K562 (cell line): ENCODE measurements around the gene DOCK7. TPM values are rescaled to one million over a fixed set of nuclear protein-coding genes. Genes with fewer than 3 reads are reported as not detected.

ENCODE experiments used
- CBX1 ChIP-seq: sonication (generic); IDR thresholded peaks from 2 replicates; pipeline ENCODE4 v1.6.1; 2016; ENCODE audit warnings: antibody characterized with exemption, low read depth, mild to moderate bottlenecking
- CBX8 ChIP-seq: fragments of 200-600 bp; sonication (generic); IDR thresholded peaks from 2 replicates; pipeline ENCODE4 v1.6.1; 2012; ENCODE audit warnings: borderline replicate concordance, mixed run types, low read depth, mild to moderate bottlenecking, moderate library complexity, mixed read lengths, low read length, control low read depth, inconsistent platforms; ENCODE audit not compliant: poor library complexity, severe bottlenecking; ENCODE audit errors: extremely low read depth
- CHD7 ChIP-seq: fragments of 200-600 bp; sonication (generic); IDR thresholded peaks from one replicate; pipeline ENCODE4 v1.6.1; 2012; ENCODE audit warnings: mild to moderate bottlenecking, low read depth, low read length, inconsistent platforms
- ESRRA ChIP-seq: fragments of 450-650 bp; IDR thresholded peaks from 2 replicates; pipeline ENCODE4 v1.6.1; 2014; ENCODE audit warnings: low read depth, mild to moderate bottlenecking, moderate library complexity, borderline replicate concordance
- MEF2A ChIP-seq: IDR thresholded peaks from 2 replicates; pipeline ENCODE4 v1.6.1; 2011; ENCODE audit warnings: low read depth, mild to moderate bottlenecking, low read length, moderate library complexity; ENCODE audit not compliant: control insufficient read depth
- MTA1 ChIP-seq: fragments of 450-650 bp; IDR thresholded peaks from 2 replicates; pipeline ENCODE4 v1.6.1; 2017; ENCODE audit warnings: borderline replicate concordance
- NFIC ChIP-seq: fragments of 450-650 bp; IDR thresholded peaks from 2 replicates; pipeline ENCODE4 v1.6.1; 2017; ENCODE audit warnings: mild to moderate bottlenecking, inconsistent platforms
- NR2C2 ChIP-seq, 2 experiments: fragments of 200-800 bp in 1 of 2; sonication (Bioruptor generic) in 1 of 2; sonication (generic) in 1 of 2; formaldehyde crosslinking in 1 of 2; IDR thresholded peaks; 2 replicates each; pipeline versions ENCODE4 v1.6.1 to v1.8.0; 2016 to 2022; ENCODE audit warnings: mild to moderate bottlenecking in 1 of 2, missing compliant biosample characterization in 1 of 2, missing genetic modification characterization in 1 of 2, missing genetic modification reagents in 1 of 2
- RREB1 ChIP-seq: fragments of 250-450 bp; sonication (Bioruptor Pico); IDR thresholded peaks from 2 replicates; pipeline ENCODE4 v1.4.0; 2020
- SUPT5H ChIP-seq: fragments of 450-650 bp; IDR thresholded peaks from 2 replicates; pipeline ENCODE4 v1.6.1; 2016
- polyA plus RNA-seq, 8 experiments: library from polyadenylated mRNA; depleted of rRNA in 4 of 8; stranded (reverse) in 5 of 8; unstranded in 3 of 8; fragments of >200 nt; fragmentation: Nextera tagmentation in 2 of 8; fragmentation: Illumina TruSeq in 1 of 8; extraction: Ambion mirVana in 2 of 8; extraction: Trizol in 1 of 8; gene quantifications; 2 replicates each; pipeline versions ENCODE4 v1.2.1 to v1.2.3, GENCODE V29; 2011 to 2014; ENCODE audit warnings: inconsistent platforms in 1 of 8, missing spikeins in 1 of 8
- total RNA-seq, 7 experiments: library from RNA; depleted of rRNA in 6 of 7; stranded (reverse); fragments of >200 nt in 6 of 7; fragmentation: Illumina TruSeq in 2 of 7; extraction: Trizol in 2 of 7; gene quantifications; 2 replicates each; pipeline versions ENCODE4 v1.2.1 to v1.2.3, GENCODE V29; 2011 to 2021; ENCODE audit warnings: low replicate concordance in 1 of 7

The DOCK7 gene
- total and polyA plus RNA-seq, 9 of the 15 experiments (the other 6 are each of a cell fraction or from before 2014, with no cell fraction given) = 4.9 to 35.1 (median 12.6) TPM

GRCh38 chr1:62436039-62436465, 252.1 kb downstream of the DOCK7 start (continued):
- no peak for TF ChIP-seq NR2C2 (CRISPR knock-in tag; IDR thresholded peaks at IDR 0.05)
- peak; percentile 61; the same call in 1 of the 2 replicates for TF ChIP-seq NR2C2 (tag; IDR thresholded peaks at IDR 0.05)
- TF ChIP-seq SUPT5H = peak; percentile 94
- no peak for TF ChIP-seq MEF2A
- TF ChIP-seq RREB1 (CRISPR knock-in tag) = no peak; the same call in 1 of the 2 replicates
- peak; percentile 72; the same call in 1 of the 2 replicates for TF ChIP-seq CBX1
- peak; percentile 18; the same call in 1 of the 2 replicates for TF ChIP-seq ESRRA
- peak; percentile 74 for TF ChIP-seq NFIC
- TF ChIP-seq CBX8 = no peak
- no peak for TF ChIP-seq MTA1
- TF ChIP-seq CHD7 = no peak
